GM23338 (cell line): ENCODE measurements around the gene SYNPO2. TPM values are rescaled to one million over a fixed set of nuclear protein-coding genes. Genes with fewer than 3 reads are reported as not detected.

Experiments used
- ATAC-seq: fragments of 200-7000 bp; cut with Tn5 transposase; 3 replicates; pipeline ENCODE4 v1.9.1; 2020
- DNase-seq: peaks from one replicate; pipeline ENCODE4 v3.0.0-alpha.2; 2015; ENCODE audit warnings: low spot score
- H2AFZ ChIP-seq: fragments of 200-600 bp; sonication (generic); 2 replicates; pipeline ENCODE4 v1.8.0; 2016; ENCODE audit warnings: antibody characterized with exemption, mild to moderate bottlenecking, moderate library complexity
- H3F3A ChIP-seq: fragments of 200-600 bp; sonication (generic); replicated peaks from 2 replicates; pipeline ENCODE4 v1.8.0; 2017; ENCODE audit warnings: antibody characterized with exemption, mixed run types, low read depth
- H3K27ac ChIP-seq: fragments of 200-600 bp; sonication (generic); 2 replicates; pipeline ENCODE4 v1.6.1; 2016; ENCODE audit warnings: low read depth
- H3K27me3 ChIP-seq: fragments of 200-600 bp; sonication (generic); 2 replicates; pipeline ENCODE4 v1.8.0; 2016; ENCODE audit warnings: mild to moderate bottlenecking, mixed run types, moderate library complexity; ENCODE audit not compliant: insufficient read depth
- H3K36me3 ChIP-seq: fragments of 200-600 bp; sonication (generic); 2 replicates; pipeline ENCODE4 v1.8.0; 2016; ENCODE audit warnings: mild to moderate bottlenecking; ENCODE audit not compliant: insufficient read depth
- H3K4me1 ChIP-seq: fragments of 200-600 bp; sonication (generic); 2 replicates; pipeline ENCODE4 v1.8.0; 2016; ENCODE audit warnings: mild to moderate bottlenecking, moderate library complexity; ENCODE audit not compliant: insufficient read depth
- H3K4me2 ChIP-seq: fragments of 200-600 bp; sonication (generic); 2 replicates; pipeline ENCODE4 v1.7.1; 2017; ENCODE audit warnings: mixed run types
- H3K4me3 ChIP-seq: fragments of 200-600 bp; sonication (generic); 2 replicates; pipeline ENCODE4 v1.6.1; 2016; ENCODE audit warnings: mixed run types
- H3K79me2 ChIP-seq: fragments of 200-600 bp; sonication (generic); replicated peaks from 2 replicates; pipeline ENCODE4 v1.8.0; 2017; ENCODE audit warnings: mild to moderate bottlenecking; ENCODE audit not compliant: insufficient read depth
- H3K9me2 ChIP-seq: fragments of 200-600 bp; sonication (generic); 2 replicates; pipeline ENCODE4 v1.8.0; 2017; ENCODE audit not compliant: insufficient read depth
- H4K20me1 ChIP-seq: fragments of 200-600 bp; sonication (generic); replicated peaks from 2 replicates; pipeline ENCODE4 v1.8.0; 2017; ENCODE audit warnings: mild to moderate bottlenecking; ENCODE audit not compliant: insufficient read depth
- H3K27ac Mint-ChIP-seq: 2 replicates; pipeline ENCODE4 v1.8.0; 2020; ENCODE audit warnings: inconsistent platforms, mild to moderate bottlenecking, moderate library complexity, mixed read lengths
- H3K27me3 Mint-ChIP-seq: 3 replicates; pipeline ENCODE4 v1.8.0; 2022; ENCODE audit warnings: low read depth, mild to moderate bottlenecking, moderate library complexity, mixed read lengths, inconsistent platforms; ENCODE audit not compliant: insufficient read depth, poor library complexity
- H3K36me3 Mint-ChIP-seq: 3 replicates; pipeline ENCODE4 v1.8.0; 2021; ENCODE audit warnings: low read depth, mild to moderate bottlenecking, inconsistent platforms, moderate library complexity, mixed read lengths
- H3K4me1 Mint-ChIP-seq: 3 replicates; pipeline ENCODE4 v1.8.0; 2020; ENCODE audit warnings: mild to moderate bottlenecking, inconsistent platforms, mixed read lengths
- H3K4me3 Mint-ChIP-seq: 3 replicates; pipeline ENCODE4 v1.8.0; 2021; ENCODE audit warnings: moderate library complexity, mild to moderate bottlenecking, inconsistent platforms, mixed read lengths
- H3K9me3 Mint-ChIP-seq: 3 replicates; pipeline ENCODE4 v1.8.0; 2020; ENCODE audit warnings: moderate library complexity, mild to moderate bottlenecking, inconsistent platforms, mixed read lengths
- CREB1 ChIP-seq: fragments of 250-450 bp; sonication (Bioruptor Pico); IDR thresholded peaks from 2 replicates; pipeline ENCODE4 v1.5.0; 2020; ENCODE audit warnings: low read depth, mild to moderate bottlenecking, moderate library complexity
- JUNB ChIP-seq: IDR thresholded peaks from one replicate; pipeline ENCODE4 v1.6.1; 2016; ENCODE audit warnings: antibody characterized with exemption; ENCODE audit not compliant: unreplicated experiment
- NANOG ChIP-seq: IDR thresholded peaks from 2 replicates; pipeline ENCODE4 v1.6.1; 2016; ENCODE audit warnings: antibody characterized with exemption, borderline replicate concordance
- POLR2AphosphoS5 ChIP-seq: IDR thresholded peaks from 2 replicates; pipeline ENCODE4 v1.6.1; 2016; ENCODE audit warnings: antibody characterized with exemption, low read depth
- STAT1 ChIP-seq: IDR thresholded peaks from one replicate; pipeline ENCODE4 v1.6.1; 2016; ENCODE audit warnings: antibody characterized with exemption; ENCODE audit not compliant: unreplicated experiment
- ZNF114 ChIP-seq: fragments of 250-450 bp; sonication (Bioruptor Pico); IDR thresholded peaks from 2 replicates; pipeline ENCODE4 v1.5.0; 2020; ENCODE audit warnings: mild to moderate bottlenecking, moderate library complexity
- ZNF331 ChIP-seq: fragments of 250-450 bp; sonication (Bioruptor Pico); IDR thresholded peaks from 2 replicates; pipeline ENCODE4 v1.5.0; 2020; ENCODE audit warnings: low read depth, mild to moderate bottlenecking, moderate library complexity
- polyA plus RNA-seq: library from polyadenylated mRNA; unstranded; fragments of >200 nt; fragmentation: Nextera tagmentation; extraction: Ambion mirVana; gene quantifications from 2 replicates; pipeline ENCODE4 v1.2.1, GENCODE V29; 2016
- total RNA-seq: library from RNA; depleted of rRNA; stranded (reverse); fragments of >200 nt; shearing (Covaris generic); gene quantifications from 2 replicates; pipeline ENCODE4 v1.2.3, GENCODE V29; 2014
- TF ChIP-seq, protein P1 (sequence below): fragments of 250-450 bp; sonication (Bioruptor Pico); IDR thresholded peaks from 2 replicates; pipeline ENCODE4 v1.5.0; 2020; ENCODE audit warnings: mild to moderate bottlenecking, moderate library complexity

The SYNPO2 gene
- total and polyA plus RNA-seq, 2 experiments from 2014 or later = 2.1 to 3.4 TPM

DNA sequence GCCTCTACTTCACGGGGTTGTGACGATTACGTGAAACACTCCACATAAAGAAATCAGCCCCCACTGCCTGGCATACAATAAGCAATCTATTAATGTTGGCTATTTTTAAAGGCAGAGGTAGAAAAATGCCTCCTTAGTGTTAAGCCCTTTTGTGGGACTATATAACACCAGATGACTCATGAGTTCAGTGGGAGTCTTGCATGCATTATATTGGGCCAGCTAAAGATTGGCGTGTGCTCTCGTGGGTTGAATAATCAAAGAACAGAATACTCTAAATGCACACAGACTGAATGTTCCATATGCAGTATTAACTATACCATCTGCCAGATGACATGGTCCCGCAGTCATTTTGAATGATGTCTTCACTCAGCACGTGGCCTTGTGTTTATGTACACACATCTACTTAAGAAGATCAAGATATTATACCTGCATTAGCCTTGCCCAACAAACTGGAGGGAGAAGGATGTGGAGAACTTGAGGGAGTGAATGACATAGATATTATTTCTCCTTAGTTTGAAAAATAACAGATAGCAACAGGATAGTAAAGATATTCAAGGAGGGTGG, 162.0 kb downstream of the SYNPO2 start:
- TF ChIP-seq POLR2AphosphoS5 (no peak), JUNB (no peak), NANOG (no peak), ZNF331 (no peak), CREB1 (CRISPR knock-in tag) (no peak)
- H3K4me3 ChIP-seq = no peak overlapping the region
- Mint-ChIP-seq H3K4me1 (no peaks in the 10 kb centered on the region; the same call in 2 of the 3 replicates), H3K27ac (no peak overlapping the region), H3K9me3 (no peaks in the 10 kb centered on the region), H3K4me3 (no peak overlapping the region), H3K27me3 (peaks cover 3% of the 10 kb centered on the region), H3K36me3 (no peaks in the 10 kb centered on the region)
- no peak overlapping the region for H3K4me2 ChIP-seq
- H4K20me1 ChIP-seq = no peaks in the 10 kb centered on the region
- H3K79me2 ChIP-seq = no peaks in the 10 kb centered on the region
- H3K27ac ChIP-seq = no peak overlapping the region
- H3K9me2 ChIP-seq = no peaks in the 10 kb centered on the region
- H3K36me3 ChIP-seq = no peaks in the 10 kb centered on the region
- ATAC-seq = no peak
- DNase-seq = no peak
- no peaks in the 10 kb centered on the region for H3K27me3 ChIP-seq
- H3F3A ChIP-seq = no peaks in the 10 kb centered on the region
- H2AFZ ChIP-seq = no peak overlapping the region
- no peaks in the 10 kb centered on the region for H3K4me1 ChIP-seq

DNA sequence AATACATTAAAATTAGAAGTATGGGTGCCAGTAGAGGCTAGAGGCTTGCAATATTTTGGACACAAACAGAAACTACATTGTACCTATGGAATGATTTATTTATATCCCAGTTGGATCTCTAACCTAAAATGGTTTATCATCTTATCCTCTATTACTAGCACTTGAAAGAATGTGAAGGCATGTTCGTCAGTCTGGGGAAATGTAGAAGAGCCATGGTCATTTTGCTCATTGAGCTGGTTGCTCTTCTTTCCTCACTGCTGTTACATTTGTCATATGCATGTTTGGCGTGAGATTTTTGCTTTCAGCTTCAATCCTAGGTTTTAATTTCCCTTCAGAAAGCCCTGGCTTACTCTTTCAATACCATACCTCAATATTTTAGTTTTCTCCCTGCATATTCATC, 164.6 kb downstream of the SYNPO2 start:
- Mint-ChIP-seq H3K27ac (no peak overlapping the region), H3K27me3 (peaks cover 3% of the 10 kb centered on the region), H3K9me3 (no peaks in the 10 kb centered on the region), H3K4me1 (no peaks in the 10 kb centered on the region; the same call in 2 of the 3 replicates), H3K4me3 (no peak overlapping the region), H3K36me3 (no peaks in the 10 kb centered on the region)
- no peak overlapping the region for H2AFZ ChIP-seq
- H3F3A ChIP-seq = no peaks in the 10 kb centered on the region
- no peaks in the 10 kb centered on the region for H4K20me1 ChIP-seq
- H3K4me3 ChIP-seq = no peak overlapping the region
- H3K4me1 ChIP-seq = no peaks in the 10 kb centered on the region
- TF ChIP-seq STAT1 = no peak
- no peak for TF ChIP-seq POLR2AphosphoS5
- TF ChIP-seq, protein P1, sequence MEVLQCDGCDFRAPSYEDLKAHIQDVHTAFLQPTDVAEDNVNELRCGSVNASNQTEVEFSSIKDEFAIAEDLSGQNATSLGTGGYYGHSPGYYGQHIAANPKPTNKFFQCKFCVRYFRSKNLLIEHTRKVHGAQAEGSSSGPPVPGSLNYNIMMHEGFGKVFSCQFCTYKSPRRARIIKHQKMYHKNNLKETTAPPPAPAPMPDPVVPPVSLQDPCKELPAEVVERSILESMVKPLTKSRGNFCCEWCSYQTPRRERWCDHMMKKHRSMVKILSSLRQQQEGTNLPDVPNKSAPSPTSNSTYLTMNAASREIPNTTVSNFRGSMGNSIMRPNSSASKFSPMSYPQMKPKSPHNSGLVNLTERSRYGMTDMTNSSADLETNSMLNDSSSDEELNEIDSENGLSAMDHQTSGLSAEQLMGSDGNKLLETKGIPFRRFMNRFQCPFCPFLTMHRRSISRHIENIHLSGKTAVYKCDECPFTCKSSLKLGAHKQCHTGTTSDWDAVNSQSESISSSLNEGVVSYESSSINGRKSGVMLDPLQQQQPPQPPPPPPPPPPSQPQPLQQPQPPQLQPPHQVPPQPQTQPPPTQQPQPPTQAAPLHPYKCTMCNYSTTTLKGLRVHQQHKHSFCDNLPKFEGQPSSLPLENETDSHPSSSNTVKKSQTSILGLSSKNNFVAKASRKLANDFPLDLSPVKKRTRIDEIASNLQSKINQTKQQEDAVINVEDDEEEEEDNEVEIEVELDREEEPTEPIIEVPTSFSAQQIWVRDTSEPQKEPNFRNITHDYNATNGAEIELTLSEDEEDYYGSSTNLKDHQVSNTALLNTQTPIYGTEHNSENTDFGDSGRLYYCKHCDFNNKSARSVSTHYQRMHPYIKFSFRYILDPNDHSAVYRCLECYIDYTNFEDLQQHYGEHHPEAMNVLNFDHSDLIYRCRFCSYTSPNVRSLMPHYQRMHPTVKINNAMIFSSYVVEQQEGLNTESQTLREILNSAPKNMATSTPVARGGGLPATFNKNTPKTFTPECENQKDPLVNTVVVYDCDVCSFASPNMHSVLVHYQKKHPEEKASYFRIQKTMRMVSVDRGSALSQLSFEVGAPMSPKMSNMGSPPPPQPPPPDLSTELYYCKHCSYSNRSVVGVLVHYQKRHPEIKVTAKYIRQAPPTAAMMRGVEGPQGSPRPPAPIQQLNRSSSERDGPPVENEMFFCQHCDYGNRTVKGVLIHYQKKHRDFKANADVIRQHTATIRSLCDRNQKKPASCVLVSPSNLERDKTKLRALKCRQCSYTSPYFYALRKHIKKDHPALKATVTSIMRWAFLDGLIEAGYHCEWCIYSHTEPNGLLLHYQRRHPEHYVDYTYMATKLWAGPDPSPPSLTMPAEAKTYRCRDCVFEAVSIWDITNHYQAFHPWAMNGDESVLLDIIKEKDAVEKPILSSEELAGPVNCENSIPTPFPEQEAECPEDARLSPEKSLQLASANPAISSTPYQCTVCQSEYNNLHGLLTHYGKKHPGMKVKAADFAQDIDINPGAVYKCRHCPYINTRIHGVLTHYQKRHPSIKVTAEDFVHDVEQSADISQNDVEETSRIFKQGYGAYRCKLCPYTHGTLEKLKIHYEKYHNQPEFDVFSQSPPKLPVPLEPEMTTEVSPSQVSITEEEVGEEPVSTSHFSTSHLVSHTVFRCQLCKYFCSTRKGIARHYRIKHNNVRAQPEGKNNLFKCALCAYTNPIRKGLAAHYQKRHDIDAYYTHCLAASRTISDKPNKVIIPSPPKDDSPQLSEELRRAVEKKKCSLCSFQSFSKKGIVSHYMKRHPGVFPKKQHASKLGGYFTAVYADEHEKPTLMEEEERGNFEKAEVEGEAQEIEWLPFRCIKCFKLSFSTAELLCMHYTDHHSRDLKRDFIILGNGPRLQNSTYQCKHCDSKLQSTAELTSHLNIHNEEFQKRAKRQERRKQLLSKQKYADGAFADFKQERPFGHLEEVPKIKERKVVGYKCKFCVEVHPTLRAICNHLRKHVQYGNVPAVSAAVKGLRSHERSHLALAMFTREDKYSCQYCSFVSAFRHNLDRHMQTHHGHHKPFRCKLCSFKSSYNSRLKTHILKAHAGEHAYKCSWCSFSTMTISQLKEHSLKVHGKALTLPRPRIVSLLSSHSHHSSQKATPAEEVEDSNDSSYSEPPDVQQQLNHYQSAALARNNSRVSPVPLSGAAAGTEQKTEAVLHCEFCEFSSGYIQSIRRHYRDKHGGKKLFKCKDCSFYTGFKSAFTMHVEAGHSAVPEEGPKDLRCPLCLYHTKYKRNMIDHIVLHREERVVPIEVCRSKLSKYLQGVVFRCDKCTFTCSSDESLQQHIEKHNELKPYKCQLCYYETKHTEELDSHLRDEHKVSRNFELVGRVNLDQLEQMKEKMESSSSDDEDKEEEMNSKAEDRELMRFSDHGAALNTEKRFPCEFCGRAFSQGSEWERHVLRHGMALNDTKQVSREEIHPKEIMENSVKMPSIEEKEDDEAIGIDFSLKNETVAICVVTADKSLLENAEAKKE (CRISPR knock-in tag) = no peak
- TF ChIP-seq NANOG = no peak
- no peak for TF ChIP-seq ZNF114 (CRISPR knock-in tag)
- no peaks in the 10 kb centered on the region for H3K27me3 ChIP-seq
- H3K4me2 ChIP-seq = no peak overlapping the region
- no peak for DNase-seq
- no peaks in the 10 kb centered on the region for H3K9me2 ChIP-seq
- H3K27ac ChIP-seq = no peak overlapping the region
- ATAC-seq = no peak
- H3K79me2 ChIP-seq = no peaks in the 10 kb centered on the region
- no peaks in the 10 kb centered on the region for H3K36me3 ChIP-seq
